Smooth muscle cell (in vitro differentiated cells): ENCODE results near the gene RNASE11. TPM values are rescaled to one million over a fixed set of nuclear protein-coding genes. Genes with fewer than 3 reads are reported as not detected.
A peak's percentile ranks its signal among the peaks of the same experiment; 100 is the strongest.

Experiments
- DNase-seq: peaks from one replicate; lab custom pipeline; 2025; ENCODE audit not compliant: unreplicated experiment; lab: John Stamatoyannopoulos, UW
- H2AFZ ChIP-seq: fragments of 200-600 bp; sonication (generic); 2 replicates; pipeline ENCODE4 v1.6.0; 2016; ENCODE audit warnings: antibody characterized with exemption, low read depth, mild to moderate bottlenecking
- H3F3A ChIP-seq: fragments of 200-600 bp; sonication (generic); 2 replicates; pipeline ENCODE4 v1.6.0; 2017; ENCODE audit warnings: antibody characterized with exemption, low read depth
- H3K27ac ChIP-seq: fragments of 200-600 bp; sonication (generic); 2 replicates; pipeline ENCODE4 v1.5.1; 2016; ENCODE audit warnings: low read depth, mild to moderate bottlenecking
- H3K27me3 ChIP-seq: fragments of 200-600 bp; sonication (generic); 2 replicates; pipeline ENCODE4 v1.6.1; 2016; ENCODE audit warnings: low read depth, mild to moderate bottlenecking
- H3K36me3 ChIP-seq: fragments of 200-600 bp; sonication (generic); 2 replicates; pipeline ENCODE4 v1.5.1; 2016; ENCODE audit warnings: low read depth
- H3K4me1 ChIP-seq: fragments of 200-600 bp; sonication (generic); 2 replicates; pipeline ENCODE4 v1.5.1; 2016; ENCODE audit warnings: low read depth
- H3K4me2 ChIP-seq: fragments of 200-600 bp; sonication (generic); 2 replicates; pipeline ENCODE4 v1.6.0; 2016; ENCODE audit warnings: mild to moderate bottlenecking
- H3K4me3 ChIP-seq: fragments of 200-600 bp; sonication (generic); 2 replicates; pipeline ENCODE4 v1.5.1; 2016; ENCODE audit warnings: mild to moderate bottlenecking
- H3K79me2 ChIP-seq: fragments of 200-600 bp; sonication (generic); 2 replicates; pipeline ENCODE4 v1.6.0; 2016; ENCODE audit warnings: low read depth, mild to moderate bottlenecking
- H3K9ac ChIP-seq: fragments of 200-600 bp; sonication (generic); 2 replicates; pipeline ENCODE4 v1.6.0; 2016; ENCODE audit warnings: low read depth
- H3K9me3 ChIP-seq: fragments of 200-600 bp; sonication (generic); replicated peaks from 2 replicates; pipeline ENCODE4 v1.5.1; 2016; ENCODE audit warnings: low read depth
- H4K20me1 ChIP-seq: fragments of 200-600 bp; sonication (generic); 2 replicates; pipeline ENCODE4 v1.6.0; 2016; ENCODE audit warnings: low read depth
- CTCF ChIP-seq: fragments of 200-600 bp; sonication (generic); IDR thresholded peaks from 2 replicates; pipeline ENCODE4 v1.5.1; 2017; ENCODE audit warnings: borderline replicate concordance, mild to moderate bottlenecking, antibody characterized with exemption; ENCODE audit not compliant: insufficient read depth, poor library complexity, severe bottlenecking
- WGBS: methylation state at CpG from one replicate; pipeline ENCODE4 v1.1.7; 2016; ENCODE audit warnings: low lambda C conversion rate; 5-methylcytosine and 5-hydroxymethylcytosine counted together
- polyA plus RNA-seq: library from polyadenylated mRNA; unstranded; fragments of >200 nt; fragmentation: Nextera tagmentation; extraction: Ambion mirVana; gene quantifications from 2 replicates; pipeline ENCODE4 v1.2.1, GENCODE V29; 2016
- total RNA-seq: library from RNA; depleted of rRNA; stranded (reverse); fragments of >200 nt; gene quantifications from 2 replicates; pipeline ENCODE4 v1.2.3, GENCODE V29; 2014

Gene RNASE11
- total and polyA plus RNA-seq, 2 experiments from 2014 or later: not detected

GRCh38 chr14:20612403-20612802, 24.6 kb upstream of the RNASE11 start:
- Histone ChIP-seq H3K36me3 (no peaks in the 10 kb centered on the region), H3K4me3 (no peak overlapping the region), H3K4me2 (no peak overlapping the region), H3K27me3 (no peaks in the 10 kb centered on the region), H3F3A (peaks cover 14% of the 10 kb centered on the region), H3K9me3 (no peaks in the 10 kb centered on the region), H4K20me1 (no peaks in the 10 kb centered on the region), H3K79me2 (no peaks in the 10 kb centered on the region), H3K27ac (no peak overlapping the region), H2AFZ (no peak overlapping the region), H3K4me1 (peaks cover 7% of the 10 kb centered on the region), H3K9ac (no peak overlapping the region)
- 85% methylated on average over 5 of the region's 5 CpGs for WGBS
- no peak for DNase-seq
- TF ChIP-seq CTCF: no peak

GRCh38 chr14:20611277-20611676, 23.5 kb upstream of the RNASE11 start:
- DNase-seq: no peak
- no peak overlapping the region for H3K4me2 ChIP-seq
- peaks cover 14% of the 10 kb centered on the region for H3F3A ChIP-seq
- no peak overlapping the region for H3K9ac ChIP-seq
- H3K79me2 ChIP-seq: no peaks in the 10 kb centered on the region
- no peak for TF ChIP-seq CTCF
- no peaks in the 10 kb centered on the region for H3K9me3 ChIP-seq
- H3K4me1 ChIP-seq: peaks cover 7% of the 10 kb centered on the region
- 75% methylated on average over 4 of the region's 4 CpGs for WGBS
- no peaks in the 10 kb centered on the region for H4K20me1 ChIP-seq
- H2AFZ ChIP-seq: no peak overlapping the region
- no peaks in the 10 kb centered on the region for H3K36me3 ChIP-seq
- H3K4me3 ChIP-seq: no peak overlapping the region
- no peaks in the 10 kb centered on the region for H3K27me3 ChIP-seq
- H3K27ac ChIP-seq: no peak overlapping the region

DNA sequence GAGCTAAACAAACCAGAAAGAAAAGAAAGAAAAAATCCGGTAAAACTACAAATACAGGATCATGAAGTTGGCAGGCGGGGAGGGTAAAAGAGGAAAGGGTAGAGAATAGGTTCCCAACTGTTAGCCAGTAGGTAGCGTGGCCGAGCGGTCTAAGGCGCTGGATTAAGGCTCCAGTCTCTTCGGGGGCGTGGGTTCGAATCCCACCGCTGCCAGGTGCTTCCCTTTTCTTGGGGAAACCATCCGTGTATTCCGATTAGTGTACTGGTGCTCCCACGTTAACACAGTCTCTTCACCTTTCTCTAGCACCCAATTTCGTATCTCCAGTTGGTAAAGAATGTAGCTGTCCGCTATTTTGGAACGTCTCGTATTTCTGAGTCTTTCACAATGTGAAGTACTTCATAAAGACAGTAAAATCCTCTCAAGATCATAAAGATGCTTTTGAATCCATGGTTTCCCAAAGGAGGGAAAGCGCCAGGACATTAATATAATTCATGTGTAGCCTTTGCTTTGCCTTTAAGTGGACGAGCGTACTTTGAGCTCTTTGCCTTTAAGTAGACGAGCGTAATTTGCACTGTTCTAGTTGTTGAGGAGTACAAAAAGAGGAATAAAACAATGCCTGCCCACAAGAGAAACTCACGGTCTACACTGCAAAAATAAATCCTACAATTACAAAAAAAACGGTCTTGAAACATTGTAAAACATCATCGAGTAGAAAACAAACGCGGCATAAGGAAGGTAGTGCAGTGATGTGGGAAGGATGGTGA, 22.4 kb upstream of the RNASE11 start:
- Histone ChIP-seq H3K9ac (peak overlapping the region; percentile 24), H2AFZ (peak overlapping the region; percentile 93), H4K20me1 (no peaks in the 10 kb centered on the region), H3K36me3 (no peaks in the 10 kb centered on the region), H3K27ac (no peak overlapping the region), H3K4me2 (peak overlapping the region; percentile 87), H3F3A (peaks cover 14% of the 10 kb centered on the region), H3K27me3 (no peaks in the 10 kb centered on the region), H3K4me3 (peak overlapping the region; percentile 86), H3K4me1 (peaks cover 7% of the 10 kb centered on the region), H3K79me2 (no peaks in the 10 kb centered on the region), H3K9me3 (no peaks in the 10 kb centered on the region)
- no peak for TF ChIP-seq CTCF
- peak; percentile 50 for DNase-seq
- 12% methylated on average over 27 of the region's 27 CpGs for WGBS
